Neural progenitor cell (in vitro differentiated cells): Measurements from ENCODE around the gene NFKB1. TPM values are rescaled to one million over a fixed set of nuclear protein-coding genes. Genes with fewer than 3 reads are reported as not detected.
"Not testable (repeated sequence)": the region's sequence is repeated elsewhere in the genome, so short reads cannot be mapped to it uniquely, and the experiment has no call there.

Experiments
- DNase-seq: peaks from one replicate; pipeline ENCODE4 v3.0.0-alpha.2; 2016; ENCODE audit warnings: low spot score
- H2AFZ ChIP-seq: fragments of 200-600 bp; sonication (generic); replicated peaks from 2 replicates; pipeline ENCODE4 v1.6.1; 2016; ENCODE audit warnings: antibody characterized with exemption
- H3F3A ChIP-seq: fragments of 200-600 bp; sonication (generic); 2 replicates; pipeline ENCODE4 v1.6.1; 2016; ENCODE audit warnings: antibody characterized with exemption, low read depth
- H3K27ac ChIP-seq: fragments of 200-600 bp; sonication (generic); 2 replicates; pipeline ENCODE4 v1.5.1; 2016; ENCODE audit warnings: mild to moderate bottlenecking
- H3K27me3 ChIP-seq: fragments of 200-600 bp; sonication (generic); 2 replicates; pipeline ENCODE4 v1.6.1; 2016; ENCODE audit warnings: mild to moderate bottlenecking, moderate library complexity
- H3K36me3 ChIP-seq: fragments of 200-600 bp; sonication (generic); 2 replicates; pipeline ENCODE4 v1.5.1; 2016
- H3K4me1 ChIP-seq: fragments of 200-600 bp; sonication (generic); 2 replicates; pipeline ENCODE4 v1.6.1; 2016; ENCODE audit warnings: mixed run types
- H3K4me2 ChIP-seq: fragments of 200-600 bp; sonication (generic); 2 replicates; pipeline ENCODE4 v1.6.1; 2016
- H3K4me3 ChIP-seq: fragments of 200-600 bp; sonication (generic); 2 replicates; pipeline ENCODE4 v1.5.1; 2016
- H3K79me2 ChIP-seq: fragments of 200-600 bp; sonication (generic); 2 replicates; pipeline ENCODE4 v1.6.1; 2016; ENCODE audit warnings: low read depth
- H3K9ac ChIP-seq: fragments of 200-600 bp; sonication (generic); 2 replicates; pipeline ENCODE4 v1.6.1; 2016
- H3K9me3 ChIP-seq: fragments of 200-600 bp; sonication (generic); 2 replicates; pipeline ENCODE4 v1.5.1; 2016; ENCODE audit warnings: low read depth
- H4K20me1 ChIP-seq: fragments of 200-600 bp; sonication (generic); 2 replicates; pipeline ENCODE4 v1.6.1; 2016; ENCODE audit warnings: low read depth
- H3K27ac Mint-ChIP-seq: 3 replicates; pipeline ENCODE4 v1.8.0; 2021; ENCODE audit warnings: mixed read lengths
- H3K27me3 Mint-ChIP-seq: 2 replicates; pipeline ENCODE4 v1.8.0; 2022; ENCODE audit warnings: low read depth, mild to moderate bottlenecking, inconsistent platforms, moderate library complexity, mixed read lengths; ENCODE audit not compliant: insufficient read depth
- H3K36me3 Mint-ChIP-seq: 3 replicates; pipeline ENCODE4 v1.8.0; 2021; ENCODE audit warnings: mixed read lengths
- H3K4me1 Mint-ChIP-seq: 3 replicates; pipeline ENCODE4 v1.8.0; 2021; ENCODE audit warnings: mixed read lengths
- H3K4me3 Mint-ChIP-seq: 3 replicates; pipeline ENCODE4 v1.8.0; 2021; ENCODE audit warnings: mild to moderate bottlenecking, moderate library complexity, mixed read lengths
- H3K9me3 Mint-ChIP-seq: 3 replicates; pipeline ENCODE4 v1.8.0; 2020; ENCODE audit warnings: mixed read lengths
- EZH2 ChIP-seq: fragments of 200-600 bp; sonication (generic); IDR thresholded peaks from 2 replicates; pipeline ENCODE4 v1.6.1; 2017; ENCODE audit warnings: antibody characterized with exemption, mild to moderate bottlenecking, moderate library complexity
- EZH2phosphoT487 ChIP-seq: fragments of 200-600 bp; sonication (generic); IDR thresholded peaks from 2 replicates; pipeline ENCODE4 v1.6.1; 2017; ENCODE audit warnings: antibody characterized with exemption
- total RNA-seq: library from RNA; depleted of rRNA; stranded (reverse); fragments of >200 nt; gene quantifications from 2 replicates; pipeline ENCODE4 v1.2.3, GENCODE V29; 2015; ENCODE audit warnings: low replicate concordance
- TF ChIP-seq, protein P1 (sequence below): fragments of 200-600 bp; sonication (generic); IDR thresholded peaks from 2 replicates; pipeline ENCODE4 v1.5.1; 2017; ENCODE audit warnings: antibody characterized with exemption, mild to moderate bottlenecking

The NFKB1 gene
- total RNA-seq, 1 donor from 2014 or later = 14.1 TPM

DNA sequence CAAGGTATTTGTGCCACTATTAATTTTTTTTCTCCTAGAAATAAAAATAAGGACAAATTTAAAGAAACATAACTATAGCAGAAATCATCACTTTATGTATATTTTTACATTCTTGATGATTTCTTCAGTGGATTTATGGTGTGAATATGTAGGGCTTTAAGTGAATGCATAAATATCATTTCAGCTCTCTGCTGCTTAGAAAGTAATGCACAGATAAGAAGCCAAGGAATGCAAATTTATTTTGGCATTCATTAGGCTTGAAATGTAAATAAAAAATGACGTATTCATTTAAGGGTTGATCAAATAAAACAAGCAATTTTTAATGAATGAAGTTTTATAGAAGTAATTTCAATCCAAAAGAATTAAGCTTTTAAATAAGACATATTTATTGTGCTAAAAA is 66.3 kb downstream of the NFKB1 start:
- Histone ChIP-seq H3K4me2 (no peak overlapping the region), H3K9me3 (no peaks in the 10 kb centered on the region), H3K9ac (no peak overlapping the region), H4K20me1 (no peaks in the 10 kb centered on the region), H3K27ac (no peak overlapping the region), H3F3A (no peaks in the 10 kb centered on the region), H3K4me1 (no peaks in the 10 kb centered on the region), H3K4me3 (no peak overlapping the region), H3K27me3 (no peaks in the 10 kb centered on the region), H3K36me3 (no peaks in the 10 kb centered on the region), H2AFZ (no peak overlapping the region), H3K79me2 (no peaks in the 10 kb centered on the region)
- Mint-ChIP-seq H3K4me3 (no peak overlapping the region), H3K27me3 (no peaks in the 10 kb centered on the region), H3K27ac (no peak overlapping the region), H3K4me1 (no peaks in the 10 kb centered on the region), H3K9me3 (peaks cover 3% of the 10 kb centered on the region), H3K36me3 (peaks cover 4% of the 10 kb centered on the region)
- TF ChIP-seq EZH2 = no peak
- TF ChIP-seq, protein P1, sequence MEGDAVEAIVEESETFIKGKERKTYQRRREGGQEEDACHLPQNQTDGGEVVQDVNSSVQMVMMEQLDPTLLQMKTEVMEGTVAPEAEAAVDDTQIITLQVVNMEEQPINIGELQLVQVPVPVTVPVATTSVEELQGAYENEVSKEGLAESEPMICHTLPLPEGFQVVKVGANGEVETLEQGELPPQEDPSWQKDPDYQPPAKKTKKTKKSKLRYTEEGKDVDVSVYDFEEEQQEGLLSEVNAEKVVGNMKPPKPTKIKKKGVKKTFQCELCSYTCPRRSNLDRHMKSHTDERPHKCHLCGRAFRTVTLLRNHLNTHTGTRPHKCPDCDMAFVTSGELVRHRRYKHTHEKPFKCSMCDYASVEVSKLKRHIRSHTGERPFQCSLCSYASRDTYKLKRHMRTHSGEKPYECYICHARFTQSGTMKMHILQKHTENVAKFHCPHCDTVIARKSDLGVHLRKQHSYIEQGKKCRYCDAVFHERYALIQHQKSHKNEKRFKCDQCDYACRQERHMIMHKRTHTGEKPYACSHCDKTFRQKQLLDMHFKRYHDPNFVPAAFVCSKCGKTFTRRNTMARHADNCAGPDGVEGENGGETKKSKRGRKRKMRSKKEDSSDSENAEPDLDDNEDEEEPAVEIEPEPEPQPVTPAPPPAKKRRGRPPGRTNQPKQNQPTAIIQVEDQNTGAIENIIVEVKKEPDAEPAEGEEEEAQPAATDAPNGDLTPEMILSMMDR = no peak
- TF ChIP-seq EZH2phosphoT487 = no peak
- no peak for DNase-seq

DNA sequence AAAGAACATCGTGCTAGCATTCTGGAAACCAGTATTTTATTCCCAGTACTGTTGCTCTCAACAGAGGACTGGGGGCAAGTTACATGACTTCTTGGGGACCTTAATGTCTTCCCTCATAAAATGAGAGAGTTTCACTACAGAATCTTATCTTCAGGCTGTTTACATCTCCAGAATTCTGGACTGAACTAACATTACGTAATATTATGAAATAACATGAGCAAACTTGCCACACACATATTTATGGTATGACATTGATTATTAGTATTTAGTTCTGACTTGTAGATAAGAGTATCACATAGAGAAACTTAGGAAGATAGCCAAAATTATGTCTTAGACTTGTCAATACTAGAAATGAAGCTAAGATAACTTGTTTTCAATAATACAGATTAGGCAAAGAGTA is 68.0 kb downstream of the NFKB1 start:
- DNase-seq = no peak
- no peak overlapping the region for H3K4me3 ChIP-seq
- no peak overlapping the region for H3K9ac ChIP-seq
- no peak overlapping the region for H3K4me2 ChIP-seq
- H3K79me2 ChIP-seq = no peaks in the 10 kb centered on the region
- H3K27ac ChIP-seq = no peak overlapping the region
- no peak overlapping the region for H2AFZ ChIP-seq
- peaks cover 4% of the 10 kb centered on the region for H3K36me3 Mint-ChIP-seq
- H3K27me3 ChIP-seq = no peaks in the 10 kb centered on the region
- H3K9me3 ChIP-seq = no peaks in the 10 kb centered on the region
- H3K27ac Mint-ChIP-seq = no peak overlapping the region
- TF ChIP-seq, protein P1 = no peak
- TF ChIP-seq EZH2 (no peak), EZH2phosphoT487 (no peak)
- H3K4me3 Mint-ChIP-seq = no peak overlapping the region
- H3K9me3 Mint-ChIP-seq = peaks cover 3% of the 10 kb centered on the region
- no peaks in the 10 kb centered on the region for H3K27me3 Mint-ChIP-seq
- H3K4me1 Mint-ChIP-seq = no peaks in the 10 kb centered on the region
- no peaks in the 10 kb centered on the region for H3F3A ChIP-seq
- H3K4me1 ChIP-seq = no peaks in the 10 kb centered on the region
- no peaks in the 10 kb centered on the region for H4K20me1 ChIP-seq
- H3K36me3 ChIP-seq = no peaks in the 10 kb centered on the region

DNA sequence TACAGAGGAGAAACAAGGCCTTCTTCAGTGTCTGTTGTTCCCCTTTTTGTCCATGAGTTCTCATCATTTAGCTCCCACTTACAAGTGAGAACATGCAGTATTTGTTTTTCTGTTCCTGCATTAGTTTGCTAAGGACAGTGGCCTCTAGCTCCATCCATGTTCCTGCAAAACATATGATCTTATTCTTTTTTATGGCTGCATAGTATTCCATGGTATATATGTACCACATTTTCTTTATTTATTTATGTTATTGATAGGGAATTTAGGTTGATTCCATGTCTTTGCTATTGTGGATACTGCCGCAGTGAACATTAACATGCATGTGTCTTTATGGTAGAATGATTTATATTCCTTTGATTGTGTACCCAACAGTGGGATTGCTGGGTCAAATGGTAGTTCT is 69.1 kb downstream of the NFKB1 start:
- not testable (repeated sequence) for H3K9me3 Mint-ChIP-seq, H3K4me2 ChIP-seq

DNA sequence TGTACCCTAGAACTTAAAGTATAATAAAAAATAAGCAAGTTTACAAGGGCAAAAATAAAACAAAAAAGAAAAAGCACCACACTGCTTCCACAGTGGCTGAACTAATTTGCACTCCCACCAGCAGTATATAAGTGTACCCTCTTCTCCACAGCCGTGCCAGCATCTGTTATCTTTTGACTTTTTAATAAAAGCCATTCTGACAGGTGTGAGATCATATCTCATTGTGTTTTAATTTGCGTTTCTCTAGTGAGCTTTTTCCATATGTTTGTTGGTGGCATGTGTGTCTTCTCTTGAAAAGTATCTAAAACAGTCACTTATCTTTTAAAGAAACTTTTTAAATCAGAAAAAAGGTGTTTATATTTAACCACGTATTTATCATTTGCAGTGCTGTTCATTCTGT is 71.3 kb downstream of the NFKB1 start:
- no peak for TF ChIP-seq EZH2
- TF ChIP-seq EZH2phosphoT487 = no peak
- TF ChIP-seq, protein P1 = no peak
- Mint-ChIP-seq H3K36me3 (peaks cover 7% of the 10 kb centered on the region), H3K4me1 (peaks cover 4% of the 10 kb centered on the region), H3K27me3 (no peaks in the 10 kb centered on the region), H3K9me3 (peaks cover 3% of the 10 kb centered on the region), H3K27ac (no peak overlapping the region), H3K4me3 (no peak overlapping the region)
- H3K27me3 ChIP-seq = no peaks in the 10 kb centered on the region
- no peak for DNase-seq
- H3K9ac ChIP-seq = no peak overlapping the region
- no peaks in the 10 kb centered on the region for H4K20me1 ChIP-seq
- H3K79me2 ChIP-seq = no peaks in the 10 kb centered on the region
- H2AFZ ChIP-seq = no peak overlapping the region
- no peak overlapping the region for H3K4me3 ChIP-seq
- H3K27ac ChIP-seq = no peak overlapping the region
- H3K36me3 ChIP-seq = no peaks in the 10 kb centered on the region
- no peaks in the 10 kb centered on the region for H3K9me3 ChIP-seq
- no peaks in the 10 kb centered on the region for H3F3A ChIP-seq
- H3K4me1 ChIP-seq = no peaks in the 10 kb centered on the region
- no peak overlapping the region for H3K4me2 ChIP-seq

More for the DNA sequence above, 69.1 kb downstream of the NFKB1 start:
- H3K27ac Mint-ChIP-seq, H3K36me3 Mint-ChIP-seq, H3K4me1 ChIP-seq, DNase-seq, H4K20me1 ChIP-seq, H3K4me1 Mint-ChIP-seq, H3K9me3 ChIP-seq, H3F3A ChIP-seq, H3K9ac ChIP-seq, H3K4me3 Mint-ChIP-seq, H3K36me3 ChIP-seq, H3K4me3 ChIP-seq, H2AFZ ChIP-seq, H3K27ac ChIP-seq, H3K27me3 Mint-ChIP-seq, H3K27me3 ChIP-seq, H3K79me2 ChIP-seq: not testable (repeated sequence)
